Thyroid gland (tissue), 4 donors: ENCODE data around the gene ZNF71. TPM values are rescaled to one million over a fixed set of nuclear protein-coding genes. Genes with fewer than 3 reads are reported as not detected.

Experiments used
- DNase-seq, 2 donors: peaks; one replicate each; pipeline ENCODE4 v3.0.0-alpha.2; 2019
- H3K27ac ChIP-seq, 3 donors: fragments of 200-600 bp; sonication (generic); 1 replicate in 2 of 3; 2 replicates in 1 of 3; pipeline ENCODE4 v1.5.1; 2016 to 2019; ENCODE audit warnings: mild to moderate bottlenecking in 1 of 3, moderate library complexity in 1 of 3
- H3K27me3 ChIP-seq: fragments of 200-600 bp; sonication (generic); one replicate; pipeline ENCODE4 v1.5.1; 2019
- H3K36me3 ChIP-seq, 2 donors: fragments of 200-600 bp; sonication (generic); one replicate each; pipeline ENCODE4 v1.5.1; 2016 to 2019
- H3K4me1 ChIP-seq, 2 donors: fragments of 200-600 bp; sonication (generic); one replicate each; pipeline ENCODE4 v1.5.1; 2017 to 2019
- H3K4me3 ChIP-seq, 3 donors: fragments of 200-600 bp; sonication (generic); replicated peaks in 1 of 3; 1 replicate in 2 of 3; 2 replicates in 1 of 3; pipeline ENCODE4 v1.5.1; 2016; ENCODE audit warnings: mild to moderate bottlenecking in 1 of 3
- H3K9me3 ChIP-seq: fragments of 200-600 bp; sonication (generic); one replicate; pipeline ENCODE4 v1.5.1; 2017
- CTCF ChIP-seq, 6 experiments: fragments of 200-600 bp in 3 of 6; fragments of 450-650 bp in 3 of 6; sonication (generic) in 3 of 6; IDR thresholded peaks; one replicate each; pipeline ENCODE4 v1.5.1; 2016 to 2019; ENCODE audit warnings: antibody characterized with exemption in 6 of 6, mild to moderate bottlenecking in 2 of 6, inconsistent platforms in 1 of 6, moderate library complexity in 1 of 6
- POLR2A ChIP-seq, 2 donors: fragments of 450-650 bp; IDR thresholded peaks; one replicate each; pipeline ENCODE4 v1.6.1; 2017; ENCODE audit warnings: antibody characterized with exemption in 2 of 2, mild to moderate bottlenecking in 2 of 2, moderate library complexity in 1 of 2
- WGBS, 2 donors: methylation state at CpG; one replicate each; pipeline ENCODE4 v1.1.5; 2017; 5-methylcytosine and 5-hydroxymethylcytosine counted together
- intact Hi-C: fragments of 100-400 bp; cut with DNase I; formaldehyde crosslinking; loops from one replicate; pipeline ENCODE4 v1.15.1; 2023
- total RNA-seq, 4 donors: library from RNA; depleted of rRNA; stranded (reverse); fragments of >200 nt; gene quantifications; one replicate each; pipeline ENCODE4 v1.2.3, GENCODE V29; 2016

ZNF71 gene
- total RNA-seq = 10 to 100 TPM in 1 of 4 donors, 1 to 10 TPM in 3; 8.2 to 15.6 (median 8.7) TPM

- peak in 1 of 2 donors; percentile 40 for TF ChIP-seq POLR2A (IDR thresholded peaks at IDR 0.05)
- no peak for TF ChIP-seq CTCF (IDR thresholded peaks at IDR 0.05)
- intact Hi-C loops = no loop called here
These were observed at the start of gene ZNF71 for GRCh38 chr19:56594783-56595547. Gene ZNF71, plus strand, starts transcription at chr19:56595302. Its CDS starts 6,257 bp downstream, at chr19:56601559.

GRCh38 chr19:56547535-56547934, 47.6 kb upstream of the ZNF71 start:
- Histone ChIP-seq H3K9me3 (no peaks in the 10 kb centered on the region), H3K36me3 (peaks cover 42 to 47% of the 10 kb centered on the region in 2 donors), H3K4me1 (no peaks in the 10 kb centered on the region), H3K27ac (no peak overlapping the region), H3K27me3 (no peaks in the 10 kb centered on the region), H3K4me3 (no peak overlapping the region)
- no peak for TF ChIP-seq POLR2A (IDR thresholded peaks at IDR 0.05)
- TF ChIP-seq CTCF (IDR thresholded peaks at IDR 0.05) = no peak
- no peak for DNase-seq
- WGBS, 2 donors = 35 to 67% methylated on average over 6 of the region's 6 CpGs
- intact Hi-C loops = no loop called here

More at GRCh38 chr19:56594783-56595547, at the start of gene ZNF71:
- no peaks in the 10 kb centered on the region for H3K36me3 ChIP-seq
- H3K4me3 ChIP-seq = peak within 1 kb of the TSS; percentile 43 to 94 (median 75)
- H3K4me1 ChIP-seq = peaks cover 0 to 7% of the 10 kb centered on the region in 2 donors
- H3K27ac ChIP-seq = peak within 1 kb of the TSS in 1 of 3 donors; percentile 4
- H3K27me3 ChIP-seq = no peaks in the 10 kb centered on the region
- DNase-seq = peak; percentile 91 to 92
- no peaks in the 10 kb centered on the region for H3K9me3 ChIP-seq
- WGBS, 2 donors = 0 to 1% methylated on average over 29 to 52 of the region's 52 CpGs

- no peaks in the 10 kb centered on the region for H3K27me3 ChIP-seq
- peaks cover 39 to 56% of the 10 kb centered on the region in 2 donors for H3K36me3 ChIP-seq
- DNase-seq = no peak
- 88 to 89% methylated on average over 6 of the region's 6 CpGs for WGBS, 2 donors
- H3K4me1 ChIP-seq = no peaks in the 10 kb centered on the region
- no peak overlapping the region for H3K27ac ChIP-seq
- no peak overlapping the region for H3K4me3 ChIP-seq
- H3K9me3 ChIP-seq = no peaks in the 10 kb centered on the region
- no peak for TF ChIP-seq POLR2A (IDR thresholded peaks at IDR 0.05)
- TF ChIP-seq CTCF (IDR thresholded peaks at IDR 0.05) = no peak
- intact Hi-C loops = no loop called here
These were observed 40.7 kb upstream of the ZNF71 start for GRCh38 chr19:56554272-56554869.

GRCh38 chr19:56562766-56563165, 32.3 kb upstream of the ZNF71 start:
- no peak for DNase-seq
- WGBS, 2 donors = 97 to 99% methylated on average over 2 of the region's 2 CpGs
- Histone ChIP-seq H3K4me1 (peaks cover under 1 to 7% of the 10 kb centered on the region in 2 donors), H3K4me3 (no peak overlapping the region), H3K36me3 (no peaks in the 10 kb centered on the region), H3K27ac (no peak overlapping the region), H3K9me3 (no peaks in the 10 kb centered on the region), H3K27me3 (no peaks in the 10 kb centered on the region)
- intact Hi-C loops = no loop called here
- TF ChIP-seq CTCF (IDR thresholded peaks at IDR 0.05) = no peak
- no peak for TF ChIP-seq POLR2A (IDR thresholded peaks at IDR 0.05)

- intact Hi-C loops = no loop called here
- peaks cover 20 to 22% of the 10 kb centered on the region in 2 donors for H3K36me3 ChIP-seq
- 1 to 2% methylated on average over 16 to 23 of the region's 23 CpGs for WGBS, 2 donors
These were observed 28.2 kb upstream of the ZNF71 start for GRCh38 chr19:56566904-56567273.

More at GRCh38 chr19:56566904-56567273, 28.2 kb upstream of the ZNF71 start:
- H3K27me3 ChIP-seq = no peaks in the 10 kb centered on the region
- TF ChIP-seq POLR2A (IDR thresholded peaks at IDR 0.05) (no peak), CTCF (IDR thresholded peaks at IDR 0.05) (no peak)
- H3K4me1 ChIP-seq = peaks cover 7 to 13% of the 10 kb centered on the region in 2 donors
- H3K4me3 ChIP-seq = peak overlapping the region; percentile 83 to 99 (median 90)
- no peaks in the 10 kb centered on the region for H3K9me3 ChIP-seq
- DNase-seq = peak; percentile 39 to 48
- peak overlapping the region in 2 of 3 donors; percentile 59 to 65 for H3K27ac ChIP-seq
